AG04450 (cell line): ENCODE data around the gene STIM2. TPM values are rescaled to one million over a fixed set of nuclear protein-coding genes. Genes with fewer than 3 reads are reported as not detected.

Source experiments
- CTCF ChIA-PET: fragments of 300-600, 350-600 bp; formaldehyde crosslinking; extraction: SDS; loops from one replicate; lab custom pipeline; 2022; ENCODE audit warnings: antibody characterized with exemption, inconsistent platforms; lab: Charles Lee
- POLR2A ChIA-PET: fragments of 350-600 bp; formaldehyde crosslinking; extraction: SDS; loops from one replicate; lab custom pipeline; 2021; ENCODE audit warnings: antibody characterized with exemption, inconsistent platforms; lab: Yijun Ruan, JAX
- DNase-seq: peaks from one replicate; pipeline ENCODE4 v3.0.0-alpha.2; 2011; ENCODE audit warnings: low read depth, low spot score
- H3K27ac ChIP-seq: one replicate; pipeline ENCODE4 v1.5.1; 2012; ENCODE audit warnings: low read depth, low read length, control low read depth
- H3K27me3 ChIP-seq: one replicate; pipeline ENCODE4 v1.6.0; 2012; ENCODE audit warnings: low read length; ENCODE audit not compliant: control insufficient read depth, insufficient read depth
- H3K4me3 ChIP-seq: 2 replicates; pipeline ENCODE4 v1.5.1; 2011; ENCODE audit warnings: mild to moderate bottlenecking, low read depth, low read length, control low read depth
- H3K9me3 ChIP-seq: 2 replicates; pipeline ENCODE4 v1.5.1; 2012; ENCODE audit warnings: low read length; ENCODE audit not compliant: control insufficient read depth, insufficient read depth
- CTCF ChIP-seq: IDR thresholded peaks from 2 replicates; pipeline ENCODE4 v1.5.1; 2011; ENCODE audit warnings: low read depth, low read length, control low read depth, inconsistent platforms
- polyA plus RNA-seq: library from polyadenylated mRNA; depleted of rRNA; stranded (reverse); fragments of >200 nt; gene quantifications from 2 replicates; pipeline ENCODE4 v1.2.3, GENCODE V29; 2011

Gene STIM2
- polyA plus RNA-seq, 1 experiment = 26.8 TPM

- Histone ChIP-seq H3K27me3 (peaks cover 29% of the 10 kb centered on the region), H3K4me3 (no peak overlapping the region), H3K27ac (no peak overlapping the region), H3K9me3 (no peaks in the 10 kb centered on the region)
- no peak for DNase-seq
- CTCF ChIA-PET = interaction anchor here (0.6 to 3.5 kb wide), 6 partner anchors 11 to 1060 kb away, joined by 3 to 13 read pairs (median 4); no protein-coding TSS in a partner anchor
- POLR2A ChIA-PET = no interaction called here
- TF ChIP-seq CTCF = no peak
Observed at GRCh38 chr4:27049239-27049829, 188.7 kb downstream of the STIM2 start.

GRCh38 chr4:27050731-27051130 is 190.1 kb downstream of the STIM2 start:
- ChIA-PET POLR2A (interaction anchor here (0.7 kb wide), 1 partner anchor 1048 kb away, joined by 6 read pairs; no protein-coding TSS in a partner anchor), CTCF (interaction anchor here (3.5 kb wide), 1 partner anchor 12 kb away, joined by 13 read pairs; no protein-coding TSS in a partner anchor)
- no peak overlapping the region for H3K4me3 ChIP-seq
- no peak for TF ChIP-seq CTCF
- H3K27ac ChIP-seq = no peak overlapping the region
- H3K9me3 ChIP-seq = no peaks in the 10 kb centered on the region
- peaks cover 29% of the 10 kb centered on the region for H3K27me3 ChIP-seq
- no peak for DNase-seq

DNA sequence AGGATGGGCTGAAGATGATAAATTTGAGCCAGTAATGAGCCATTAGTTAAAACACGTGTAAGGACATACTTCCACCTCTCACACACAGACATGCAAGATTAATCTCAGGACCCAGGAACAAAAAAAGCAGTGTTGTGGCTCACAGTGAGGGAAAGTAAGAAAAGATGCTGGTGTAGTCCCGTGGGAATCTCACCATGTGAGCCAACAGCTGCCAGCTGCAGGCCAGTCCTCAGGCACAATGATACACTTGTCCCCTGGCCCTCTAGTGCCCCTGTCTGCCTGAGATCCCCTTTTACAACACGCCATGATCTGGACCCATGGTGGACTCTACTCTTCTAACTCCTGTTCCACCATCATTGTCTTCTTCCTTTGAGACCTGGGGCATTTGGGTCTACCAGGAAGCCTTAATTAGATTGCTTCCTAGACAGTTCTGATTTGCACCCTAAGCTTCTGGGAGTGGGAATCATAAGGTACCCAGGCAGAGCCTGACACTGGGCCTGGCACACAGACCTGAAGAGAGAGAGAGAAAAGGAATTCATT is 194.7 kb downstream of the STIM2 start:
- no peak for DNase-seq
- TF ChIP-seq CTCF = no peak
- Histone ChIP-seq H3K9me3 (no peaks in the 10 kb centered on the region), H3K27me3 (peaks cover 21% of the 10 kb centered on the region), H3K27ac (no peak overlapping the region), H3K4me3 (no peak overlapping the region)
- ChIA-PET CTCF (interaction anchor here (0.5 to 0.7 kb wide), 2 partner anchors 8 to 1671 kb away, joined by 3 read pairs; no protein-coding TSS in a partner anchor), POLR2A (no interaction called here)

DNA sequence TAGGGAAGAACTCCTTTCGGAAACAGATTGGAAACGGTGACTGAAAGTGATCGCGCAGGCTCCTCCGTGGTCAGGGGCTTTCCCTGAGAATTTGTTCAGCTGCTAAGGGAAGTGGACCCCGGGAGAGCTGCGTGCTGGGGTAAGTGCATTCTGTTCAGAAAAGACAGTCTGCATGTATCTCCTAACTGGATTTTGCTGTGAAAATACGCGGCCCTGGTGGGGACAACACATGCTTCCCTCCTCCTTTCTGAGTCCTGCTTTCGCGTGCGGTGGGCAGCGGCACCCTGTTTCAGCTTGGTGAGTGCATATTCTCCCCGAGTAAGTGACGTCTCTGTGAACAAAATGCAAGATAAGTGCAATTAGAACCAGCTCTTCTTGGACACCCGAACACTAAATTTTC is 195.6 kb downstream of the STIM2 start:
- Histone ChIP-seq H3K4me3 (no peak overlapping the region), H3K9me3 (no peaks in the 10 kb centered on the region), H3K27ac (no peak overlapping the region), H3K27me3 (peaks cover 21% of the 10 kb centered on the region)
- CTCF ChIA-PET = interaction anchor here (0.6 to 0.7 kb wide), 2 partner anchors 9 kb away, joined by 3 read pairs; no protein-coding TSS in a partner anchor
- no peak for DNase-seq
- no peak for TF ChIP-seq CTCF
- POLR2A ChIA-PET = no interaction called here

DNA sequence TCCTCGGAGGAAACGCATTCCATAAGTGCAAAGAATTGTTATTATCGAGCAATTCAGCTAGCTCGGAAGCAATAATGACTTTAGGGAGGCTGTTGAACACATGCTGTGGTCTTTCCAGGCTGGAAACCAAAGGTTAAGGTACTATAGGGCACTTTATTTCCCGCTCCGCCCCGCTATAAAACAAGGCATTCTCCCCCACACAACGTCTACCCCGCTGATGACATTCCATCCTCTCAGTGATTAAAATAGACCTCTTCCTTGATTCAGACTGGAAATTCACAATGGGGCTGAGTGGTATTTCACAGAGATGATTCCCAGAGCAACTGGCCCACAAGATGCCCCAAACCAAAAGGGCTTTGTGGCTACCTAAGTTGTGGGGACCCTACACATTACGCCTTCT is 196.4 kb downstream of the STIM2 start:
- no peak for TF ChIP-seq CTCF
- Histone ChIP-seq H3K9me3 (no peaks in the 10 kb centered on the region), H3K27me3 (peaks cover 14% of the 10 kb centered on the region), H3K27ac (no peak overlapping the region), H3K4me3 (no peak overlapping the region)
- POLR2A ChIA-PET = no interaction called here
- CTCF ChIA-PET = no interaction called here
- DNase-seq = no peak
